Activated CD4-positive, CD25-positive, alpha-beta regulatory T cell treated with anti-CD3 and anti-CD28 coated beads, Interleukin-2, amount 50 U/mL, for 72 hours (primary cell): Measurements from ENCODE around the gene C19orf47.

Experiments used
- DNase-seq: peaks from one replicate; pipeline ENCODE4 v3.0.0; 2021

C19orf47 gene

DNA sequence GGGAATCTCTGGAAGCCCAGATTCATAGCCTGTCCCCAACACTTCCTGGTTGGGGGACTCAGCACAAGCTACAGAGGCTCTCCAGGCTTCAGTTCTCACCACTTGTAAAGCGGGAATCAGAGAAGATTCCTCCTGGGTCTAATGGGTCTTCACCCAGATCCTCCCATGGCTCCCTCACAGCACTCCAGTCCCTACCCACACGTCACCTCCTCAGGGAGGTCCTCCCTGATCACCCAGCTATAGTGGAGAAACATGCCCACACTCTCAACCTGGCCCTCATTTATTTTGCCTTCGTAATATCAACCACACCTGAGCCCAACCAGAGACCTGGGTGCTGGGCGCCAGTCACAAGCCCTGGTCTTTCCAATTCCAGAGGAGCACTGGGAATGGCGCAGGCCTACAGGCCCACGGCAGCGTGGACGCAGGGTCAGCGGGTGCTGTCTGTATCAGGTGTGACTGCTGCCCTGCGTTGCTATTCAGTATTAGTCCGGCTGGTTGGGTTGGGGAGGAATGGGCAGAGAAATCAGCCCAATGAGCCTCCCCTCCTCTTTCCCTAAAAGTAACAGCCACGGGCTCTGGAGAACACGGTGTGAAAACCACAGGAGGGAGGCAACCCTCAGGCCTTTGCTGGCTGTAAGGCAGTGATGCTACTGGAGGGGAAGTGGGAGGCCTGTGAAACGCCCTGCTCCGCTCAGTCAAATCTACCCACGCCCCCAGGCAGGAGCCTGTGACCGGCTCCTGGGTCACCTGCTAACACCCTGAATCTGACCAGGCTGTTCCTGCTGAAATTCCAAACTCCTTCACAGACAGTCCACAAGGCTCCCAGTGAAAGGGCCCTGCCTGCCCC lies 68.2 kb downstream of the C19orf47 start:
- DNase-seq, result no peak

- no peak for DNase-seq
Observed at GRCh38 chr19:40279120-40279551, 69.1 kb downstream of the C19orf47 start.

DNA sequence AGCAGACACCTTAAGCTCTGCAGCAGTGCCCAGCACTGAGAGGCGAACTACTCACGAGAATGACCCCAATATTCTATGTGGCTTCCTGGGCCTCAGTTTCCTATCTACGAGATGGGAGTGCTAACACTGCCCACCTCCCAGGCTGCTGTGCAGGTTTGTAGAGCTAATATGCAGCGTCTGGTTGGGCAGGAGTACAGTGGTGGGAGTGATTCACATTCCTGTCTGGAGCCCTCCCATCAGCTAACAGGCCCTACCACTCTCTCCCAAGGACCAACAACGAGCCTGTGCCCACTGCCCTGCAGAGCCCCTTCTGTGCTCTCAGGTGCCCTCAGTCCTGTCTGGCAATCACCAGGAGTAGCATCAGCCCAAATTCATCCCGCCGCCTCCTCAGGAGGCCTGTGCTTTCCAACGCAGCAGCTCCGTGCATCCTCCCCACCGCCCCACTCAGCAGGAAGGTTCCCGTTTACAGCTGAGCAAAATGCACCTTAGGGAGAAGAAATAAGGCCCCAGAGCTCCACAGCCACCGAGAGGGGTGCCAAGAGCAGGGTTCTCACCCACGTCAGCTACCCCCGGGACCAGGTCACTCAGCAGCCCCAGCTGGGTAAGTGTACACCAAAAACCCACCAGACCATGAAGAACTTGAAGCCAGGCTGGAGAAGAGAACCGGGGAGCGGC lies 69.7 kb downstream of the C19orf47 start:
- DNase-seq, result no peak

DNA sequence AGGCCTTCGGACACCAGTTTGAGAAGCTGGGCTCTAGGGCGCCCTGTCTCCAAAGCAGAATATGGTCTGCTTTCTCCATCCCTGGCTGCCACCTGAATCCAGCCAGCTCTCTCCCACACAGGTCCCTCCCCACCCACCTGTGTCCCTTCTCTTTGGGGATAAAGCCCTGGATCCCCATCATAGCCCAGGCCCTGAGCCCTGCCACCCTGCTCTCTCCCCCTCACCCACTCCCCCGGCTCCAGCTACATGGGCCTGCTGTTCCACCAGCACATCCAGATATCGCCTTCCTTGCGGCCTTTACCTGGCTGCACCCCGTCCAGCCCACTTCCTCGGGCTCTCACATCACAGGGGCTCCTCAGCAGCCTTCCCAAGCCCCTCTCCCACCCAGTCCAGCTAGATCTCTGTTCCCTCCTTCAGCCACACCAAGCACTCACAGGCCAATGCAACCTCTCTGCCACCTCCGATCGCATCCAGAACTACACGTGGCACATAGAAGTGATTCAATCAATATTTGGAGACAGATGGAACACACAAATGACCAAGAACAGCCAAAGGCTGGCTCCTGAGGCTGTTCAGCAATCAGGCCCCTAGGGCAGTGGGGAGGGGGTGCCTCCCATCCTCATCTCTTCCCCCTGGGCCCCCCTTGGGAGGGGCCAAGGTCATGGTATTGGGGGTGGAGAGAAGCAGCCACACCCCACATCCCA lies 70.7 kb downstream of the C19orf47 start:
- no peak for DNase-seq

GRCh38 chr19:40274585-40275544 lies 73.3 kb downstream of the C19orf47 start:
- DNase-seq, result no peak

DNA sequence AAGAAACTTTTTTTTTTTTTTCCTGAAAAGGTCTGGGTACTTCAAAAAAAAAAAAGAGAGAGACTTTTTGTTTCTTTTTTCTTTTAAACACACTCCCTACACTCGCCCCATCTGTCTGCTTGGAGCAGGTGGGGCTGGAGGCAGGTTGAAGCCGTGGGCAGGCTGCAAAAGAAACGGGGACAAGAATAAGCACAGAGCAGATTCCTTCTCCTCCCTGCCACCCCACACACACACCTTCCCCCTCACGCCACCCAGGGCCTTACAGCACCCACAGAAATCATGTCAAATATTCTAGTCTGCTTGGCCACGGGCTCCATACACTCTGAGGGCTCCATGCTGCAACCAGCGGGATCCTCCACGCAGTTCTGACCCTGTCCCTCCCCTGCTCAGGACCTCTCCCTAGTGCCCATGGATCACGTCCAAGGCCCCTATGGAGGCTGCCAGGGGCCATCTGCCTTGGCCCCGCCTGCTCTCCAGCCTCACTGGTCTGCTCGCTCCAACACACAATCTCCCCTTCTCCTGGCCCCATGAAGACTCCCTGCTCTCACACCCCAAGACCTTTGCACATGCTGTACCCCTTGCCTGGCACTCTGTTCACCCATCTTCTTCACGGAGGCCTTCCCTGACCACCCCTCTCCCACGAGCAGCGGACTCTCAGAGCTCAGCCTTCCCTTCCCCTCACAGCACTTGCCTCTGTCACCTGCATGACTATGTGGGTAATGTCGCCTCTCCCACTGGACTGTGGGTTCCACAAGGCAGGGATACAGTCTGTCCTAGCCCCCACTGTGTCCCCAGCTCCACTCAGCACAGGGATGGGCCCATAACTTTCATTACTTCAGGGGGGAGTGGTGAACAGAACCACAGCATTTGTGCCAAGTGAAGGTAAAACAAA lies 74.5 kb downstream of the C19orf47 start:
- no peak for DNase-seq

DNA sequence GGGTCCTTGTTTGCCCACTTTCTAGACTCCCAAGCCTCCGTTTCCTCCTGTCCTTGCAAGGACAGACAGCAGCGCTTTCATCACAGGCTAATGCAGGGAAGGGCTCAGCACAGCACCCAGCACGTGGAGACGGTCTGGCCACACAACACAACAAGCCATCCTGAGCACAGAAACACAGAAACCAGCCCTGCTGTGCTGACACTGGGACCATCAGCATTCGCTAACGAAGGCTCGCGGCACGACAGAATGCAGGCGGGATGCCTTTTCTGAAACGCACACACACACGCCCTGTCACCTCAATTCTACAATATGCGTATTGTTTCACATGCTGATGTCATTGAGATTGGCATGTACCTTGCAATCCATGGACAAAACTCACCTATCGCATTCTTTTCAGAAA lies 75.9 kb downstream of the C19orf47 start:
- DNase-seq, result no peak

GRCh38 chr19:40271706-40272105 lies 76.5 kb downstream of the C19orf47 start:
- DNase-seq, result no peak

DNA sequence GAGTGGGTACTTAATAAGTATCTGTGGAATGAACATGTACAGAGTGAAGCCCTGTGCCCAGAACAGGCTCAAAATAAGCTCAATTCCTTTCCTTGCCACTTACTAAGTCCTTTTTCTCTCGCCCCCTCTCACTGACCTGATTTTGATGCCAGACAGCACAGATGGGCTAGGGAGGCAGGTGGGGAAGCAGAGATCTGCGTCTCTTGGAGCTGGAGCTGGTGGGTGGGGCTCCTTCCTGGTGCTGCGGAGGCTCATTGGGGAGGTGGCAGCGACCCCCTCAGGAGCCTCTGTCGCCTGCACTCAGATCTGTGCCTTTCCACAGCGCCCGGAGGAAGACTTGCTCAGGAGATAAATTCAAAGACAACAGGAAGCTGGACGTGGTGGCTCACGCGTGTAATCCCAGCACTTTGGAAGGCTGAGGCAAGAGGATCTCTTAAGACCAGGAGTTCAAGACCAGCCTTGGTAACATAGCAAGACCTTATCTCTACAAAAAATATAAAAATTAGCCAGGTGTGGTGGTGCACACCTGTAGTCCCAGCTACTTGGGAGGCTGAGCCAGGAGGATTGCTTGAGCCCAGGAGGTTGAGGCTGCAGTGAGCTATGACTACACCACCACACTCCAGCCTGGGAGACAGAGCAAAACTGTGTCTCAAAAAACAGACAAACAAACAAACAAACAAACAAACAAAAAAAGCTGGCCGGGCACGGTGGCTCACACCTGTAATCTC lies 77.7 kb downstream of the C19orf47 start:
- no peak for DNase-seq
